Heart left ventricle (tissue), 13 donors: ENCODE measurements around the gene GRIP2.

Experiments
- POLR2A ChIP-seq, 2 donors: fragments of 450-650 bp; IDR thresholded peaks; one replicate each; pipeline ENCODE4 v1.6.1; 2017; ENCODE audit warnings: antibody characterized with exemption in 2 of 2, mild to moderate bottlenecking in 2 of 2, moderate library complexity in 2 of 2
- TF ChIP-seq, protein P1 (sequence below), 12 donors: fragments of 200-600 bp; sonication (generic) in 4 of 12; IDR thresholded peaks; one replicate each; pipeline versions ENCODE4 v1.5.0 to v1.8.0; 2018 to 2022; ENCODE audit warnings: antibody characterized with exemption in 12 of 12, mild to moderate bottlenecking in 5 of 12
- donor health status: ischemic (EF 13 %, LVEDD 7.1; RV severe dilation, severe dysfunction).
- donor health status: DM: no; HTN: yes; CAD: no.
- donor health status: DM: no; HTN: no; CAD: no.
- donor health status: ischemic (EF 25% LVEDD 6.9; RV normal size, moderate dysfunction).
- donor health status: ischemic (EF 25% LVEDD 5.7; RV mildly dilated, moderate dysfunction).
- donor health status: ischemic (EF 35%, LVEDD 5.7; RV mildly dilated, moderate dysfunction).
- donor health status: nonischemic (EF 11% LVEDD 7.7; RV severe dilation, severe dysfunction).
- donor health status: DM: yes; HTN: yes; CAD: no.
- donor health status: PGD.
- donor health status: ischemic (EF 29% LVEDD 5.4; RV normal size, mild dysfunction).
- donor health status: nonischemic (EF 23%, LVEDD 6.1; RV moderate dilation, normal function).

GRCh38 chr3:14483286-14483685 is 56.9 kb downstream of the GRIP2 start:
- TF ChIP-seq, protein P1, sequence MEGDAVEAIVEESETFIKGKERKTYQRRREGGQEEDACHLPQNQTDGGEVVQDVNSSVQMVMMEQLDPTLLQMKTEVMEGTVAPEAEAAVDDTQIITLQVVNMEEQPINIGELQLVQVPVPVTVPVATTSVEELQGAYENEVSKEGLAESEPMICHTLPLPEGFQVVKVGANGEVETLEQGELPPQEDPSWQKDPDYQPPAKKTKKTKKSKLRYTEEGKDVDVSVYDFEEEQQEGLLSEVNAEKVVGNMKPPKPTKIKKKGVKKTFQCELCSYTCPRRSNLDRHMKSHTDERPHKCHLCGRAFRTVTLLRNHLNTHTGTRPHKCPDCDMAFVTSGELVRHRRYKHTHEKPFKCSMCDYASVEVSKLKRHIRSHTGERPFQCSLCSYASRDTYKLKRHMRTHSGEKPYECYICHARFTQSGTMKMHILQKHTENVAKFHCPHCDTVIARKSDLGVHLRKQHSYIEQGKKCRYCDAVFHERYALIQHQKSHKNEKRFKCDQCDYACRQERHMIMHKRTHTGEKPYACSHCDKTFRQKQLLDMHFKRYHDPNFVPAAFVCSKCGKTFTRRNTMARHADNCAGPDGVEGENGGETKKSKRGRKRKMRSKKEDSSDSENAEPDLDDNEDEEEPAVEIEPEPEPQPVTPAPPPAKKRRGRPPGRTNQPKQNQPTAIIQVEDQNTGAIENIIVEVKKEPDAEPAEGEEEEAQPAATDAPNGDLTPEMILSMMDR (IDR thresholded peaks at IDR 0.05), result no peak
- TF ChIP-seq POLR2A (IDR thresholded peaks at IDR 0.05), result no peak
